Fibroblast of skin of abdomen (primary cell): ENCODE results near the gene DDX56.
A peak's percentile ranks its signal among the peaks of the same experiment; 100 is the strongest.
"Not testable (repeated sequence)": the region's sequence is repeated elsewhere in the genome, so short reads cannot be mapped to it uniquely, and the experiment has no call there.

Experiments used
- DNase-seq: peaks from one replicate; pipeline ENCODE4 v3.0.0-alpha.2; 2013

Gene DDX56

GRCh38 chr7:44562622-44562962 is 11.1 kb downstream of the DDX56 start:
- DNase-seq: not testable (repeated sequence)

GRCh38 chr7:44561962-44562621 is 11.6 kb downstream of the DDX56 start:
- DNase-seq: peak; percentile 43

- DNase-seq: no peak
Measured at GRCh38 chr7:44561481-44561880, 12.2 kb downstream of the DDX56 start.

GRCh38 chr7:44559485-44559884 is 14.2 kb downstream of the DDX56 start:
- DNase-seq: no peak

- DNase-seq: no peak
Measured at GRCh38 chr7:44557485-44557884, 16.2 kb downstream of the DDX56 start.

- no peak for DNase-seq
Measured at GRCh38 chr7:44555350-44555749, 18.4 kb downstream of the DDX56 start.

GRCh38 chr7:44552473-44553005 is 21.2 kb downstream of the DDX56 start:
- DNase-seq: not testable (repeated sequence)

- DNase-seq: no peak
Measured at GRCh38 chr7:44549457-44549856, 24.3 kb downstream of the DDX56 start.

GRCh38 chr7:44548893-44549292 is 24.8 kb downstream of the DDX56 start:
- no peak for DNase-seq

- no peak for DNase-seq
Measured at GRCh38 chr7:44547536-44548231, 26.0 kb downstream of the DDX56 start.

- DNase-seq: no peak
Measured at GRCh38 chr7:44541876-44542610, 31.7 kb downstream of the DDX56 start.

GRCh38 chr7:44541028-44541869 is 32.5 kb downstream of the DDX56 start, which contains the start of gene NPC1L1:
NPC1L1 (minus strand) TSS chr7:44541330; CDS start chr7:44541259, 71 bp downstream.
- DNase-seq: no peak

- DNase-seq: no peak
Measured at GRCh38 chr7:44540592-44541027, 33.1 kb downstream of the DDX56 start.

- no peak for DNase-seq
Measured at GRCh38 chr7:44539669-44540506, 33.8 kb downstream of the DDX56 start.

GRCh38 chr7:44538798-44539668 is 34.7 kb downstream of the DDX56 start:
- DNase-seq: no peak

GRCh38 chr7:44538093-44538797 is 35.5 kb downstream of the DDX56 start:
- DNase-seq: no peak

- DNase-seq: no peak
Measured at GRCh38 chr7:44537442-44537841, 36.3 kb downstream of the DDX56 start.

GRCh38 chr7:44536090-44536489 is 37.6 kb downstream of the DDX56 start:
- no peak for DNase-seq

- DNase-seq: no peak
Measured at GRCh38 chr7:44535348-44536064, 38.2 kb downstream of the DDX56 start.
